ENCODE measurements around the gene ZNHIT1. TPM values are rescaled to one million over a fixed set of nuclear protein-coding genes. Genes with fewer than 3 reads are reported as not detected.

Gene ZNHIT1
- total RNA-seq, 2 experiments from 2014 or later = 56.6 to 57.1 TPM

DNA sequence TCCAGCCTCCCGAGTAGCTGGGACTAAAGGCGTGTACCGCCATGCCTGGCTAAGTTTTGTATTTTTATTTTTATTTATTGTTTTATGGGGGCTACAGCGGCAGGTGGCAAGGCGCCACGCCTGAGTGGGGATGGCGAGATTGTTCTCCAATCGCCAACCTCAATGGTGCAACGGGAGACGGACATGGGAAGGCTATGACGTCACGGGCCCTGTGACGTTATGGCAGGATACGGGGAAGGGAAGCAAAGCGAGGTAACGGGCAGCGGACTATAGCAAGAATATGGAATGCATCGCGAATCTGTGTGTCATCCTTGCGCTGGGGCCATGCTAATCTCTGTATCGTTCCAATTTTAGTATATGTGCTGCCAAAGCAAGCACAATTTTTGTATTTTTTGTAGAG lies 51.7 kb downstream of the ZNHIT1 start:
- Mint-ChIP-seq H3K4me1 (no peaks in the 10 kb centered on the region), H3K9me3 (ENCODE audit: low read depth) (no peaks in the 10 kb centered on the region), H3K27me3 (peaks cover 15% of the 10 kb centered on the region), H3K4me3 (no peak overlapping the region), H3K36me3 (no peaks in the 10 kb centered on the region), H3K27ac (no peak overlapping the region)
- ATAC-seq (no peak), DNase-seq (no peak)
- CTCF ChIA-PET = interaction anchor here (1.6 kb wide), 1 partner anchor 126 kb away, joined by 4 read pairs; no protein-coding TSS in a partner anchor

DNA sequence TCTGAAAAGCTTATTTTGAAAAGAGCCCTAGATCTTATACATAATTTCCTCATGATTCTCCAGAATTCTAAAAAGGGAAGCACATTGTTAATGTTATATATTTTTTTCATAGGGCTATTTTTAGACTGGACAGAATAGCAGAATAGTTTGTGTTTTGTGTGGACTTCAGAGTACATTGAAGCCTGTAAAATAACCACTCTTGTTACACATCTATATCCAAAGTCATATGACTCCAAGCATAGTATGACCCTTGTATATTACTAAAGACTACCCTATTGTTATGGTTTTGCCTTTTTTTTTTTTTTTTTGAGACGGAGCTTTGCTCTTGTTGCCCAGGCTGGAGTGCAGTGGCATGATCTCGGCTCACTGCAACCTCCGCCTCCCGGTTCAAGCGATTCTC lies 53.1 kb downstream of the ZNHIT1 start:
- peaks cover 12% of the 10 kb centered on the region for H3K27me3 Mint-ChIP-seq
- no peak overlapping the region for H3K27ac Mint-ChIP-seq
- ATAC-seq (no peak), DNase-seq (no peak)
- CTCF ChIA-PET = interaction anchor here (0.6 to 1.6 kb wide), 3 partner anchors 51 to 245 kb away, joined by 3 to 4 read pairs (median 4); no protein-coding TSS in a partner anchor
- H3K36me3 Mint-ChIP-seq = no peaks in the 10 kb centered on the region
- no peaks in the 10 kb centered on the region for H3K9me3 Mint-ChIP-seq (ENCODE audit: low read depth)
- H3K4me3 Mint-ChIP-seq = no peak overlapping the region
- H3K4me1 Mint-ChIP-seq = no peaks in the 10 kb centered on the region

DNA sequence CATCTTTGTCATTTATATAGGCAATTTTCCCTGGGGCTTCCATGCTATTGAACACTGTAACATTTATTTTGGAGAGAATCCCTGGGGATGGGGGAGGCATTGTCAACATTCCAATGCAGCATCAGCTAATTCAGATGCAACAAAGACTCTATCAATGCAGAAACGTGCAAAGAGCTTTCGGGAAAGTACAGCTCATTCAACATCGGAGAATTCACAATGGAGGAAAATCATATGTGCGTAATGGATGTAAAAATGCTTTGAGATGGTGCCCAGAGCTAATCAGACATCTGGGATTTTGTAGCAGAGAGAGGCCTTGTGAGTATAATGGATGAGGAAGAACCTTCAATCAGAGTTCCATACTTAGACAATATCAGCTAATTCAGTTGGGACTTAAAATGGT lies 55.2 kb downstream of the ZNHIT1 start:
- ATAC-seq = no peak
- no peaks in the 10 kb centered on the region for H3K36me3 Mint-ChIP-seq
- no peaks in the 10 kb centered on the region for H3K4me1 Mint-ChIP-seq
- DNase-seq = no peak
- no peak overlapping the region for H3K4me3 Mint-ChIP-seq
- H3K9me3 Mint-ChIP-seq (ENCODE audit: low read depth) = no peaks in the 10 kb centered on the region
- H3K27me3 Mint-ChIP-seq = peaks cover 22% of the 10 kb centered on the region
- H3K27ac Mint-ChIP-seq = no peak overlapping the region
- CTCF ChIA-PET = interaction anchor here (2.8 kb wide), 1 partner anchor 10 kb away, joined by 8 read pairs; no protein-coding TSS in a partner anchor

Other genes with a start within 250 kb of the ZNHIT1 start
- gene MUC12, start 248.6 kb upstream of the ZNHIT1 start, total RNA-seq = under 1 TPM; 0.64 to 0.68 TPM
- not detected for gene MUC17, start 198.1 kb upstream of the ZNHIT1 start, total RNA-seq
- gene TRIM56, start 132.7 kb upstream of the ZNHIT1 start, total RNA-seq = 100 to 1,000 TPM in 1 of 2 experiments, 10 to 100 TPM in 1; 68.2 to 110 TPM
- gene SERPINE1, start 91.1 kb upstream of the ZNHIT1 start, total RNA-seq = 1 to 10 TPM in 1 of 2 experiments, under 1 TPM in 1; 0.29 to 1.2 TPM
- 10 to 100 TPM; 49.9 to 51.7 TPM for gene AP1S1, start 63.7 kb upstream of the ZNHIT1 start, total RNA-seq
- gene VGF, start 52.6 kb upstream of the ZNHIT1 start, total RNA-seq = under 1 TPM; 0.44 to 0.66 TPM
- gene NAT16, start 37.9 kb upstream of the ZNHIT1 start, total RNA-seq = not detected
- gene MOGAT3, start 17.1 kb upstream of the ZNHIT1 start, total RNA-seq = not detected
- 10 to 100 TPM; 41.6 to 42.3 TPM for gene PLOD3, start 584 bp upstream of the ZNHIT1 start, total RNA-seq
- gene CLDN15, start 19.6 kb downstream of the ZNHIT1 start, total RNA-seq = 10 to 100 TPM; 21.6 TPM
- gene FIS1, start 26.9 kb downstream of the ZNHIT1 start, total RNA-seq = 100 to 1,000 TPM in 1 of 2 experiments, 10 to 100 TPM in 1; 86.7 to 117 TPM
- 1 to 10 TPM; 4.7 to 4.8 TPM for gene IFT22, start 103.6 kb downstream of the ZNHIT1 start, total RNA-seq
- not detected for gene COL26A1, start 144.7 kb downstream of the ZNHIT1 start, total RNA-seq